Subcutaneous abdominal adipose tissue (tissue), 5 donors: ENCODE measurements around the gene IGFL3.
"Not testable (repeated sequence)": the region's sequence is repeated elsewhere in the genome, so short reads cannot be mapped to it uniquely, and the experiment has no call there.

Source experiments
- H3K27ac ChIP-seq: one replicate; pipeline ENCODE4 v1.7.0; 2013; ENCODE audit warnings: low read depth, mild to moderate bottlenecking, inconsistent platforms, low read length, moderate library complexity
- H3K27me3 ChIP-seq, 5 donors: one replicate each; pipeline ENCODE4 v1.7.0; 2013; ENCODE audit warnings: low read length in 5 of 5, inconsistent platforms in 1 of 5; ENCODE audit not compliant: control insufficient read depth in 5 of 5, insufficient read depth in 4 of 5
- H3K36me3 ChIP-seq, 5 donors: one replicate each; pipeline ENCODE4 v1.7.0; 2013; ENCODE audit warnings: low read length in 5 of 5; ENCODE audit not compliant: control insufficient read depth in 5 of 5, insufficient read depth in 5 of 5
- H3K4me1 ChIP-seq, 5 donors: one replicate each; pipeline ENCODE4 v1.7.0; 2013; ENCODE audit warnings: low read length in 5 of 5, mild to moderate bottlenecking in 3 of 5, moderate library complexity in 1 of 5; ENCODE audit not compliant: control insufficient read depth in 5 of 5, insufficient read depth in 5 of 5
- H3K4me3 ChIP-seq, 5 donors: one replicate each; pipeline ENCODE4 v1.7.0; 2013; ENCODE audit warnings: low read length in 5 of 5, low read depth in 1 of 5
- H3K9ac ChIP-seq, 5 donors: one replicate each; pipeline ENCODE4 v1.7.0; 2013; ENCODE audit warnings: low read length in 5 of 5, mild to moderate bottlenecking in 4 of 5, moderate library complexity in 3 of 5
- H3K9me3 ChIP-seq, 5 donors: one replicate each; pipeline ENCODE4 v1.7.0; 2013; ENCODE audit warnings: low read length in 5 of 5; ENCODE audit not compliant: control insufficient read depth in 5 of 5
- donor health status: healthy.
- donor health status: healthy.
- donor health status: healthy.
- donor health status: healthy.
- donor health status: healthy.

IGFL3 gene

GRCh38 chr19:46124638-46125115 is at the start of gene IGFL3:
TSS of gene IGFL3 (minus strand) at chr19:46124688. CDS start at chr19:46124649, 39 bp downstream.
- Histone ChIP-seq H3K27ac (no peak within 1 kb of the TSS), H3K4me3 (no peak within 1 kb of the TSS), H3K9me3 (peaks cover 0 to 4% (median 0%) of the 10 kb centered on the region in 5 donors)

DNA sequence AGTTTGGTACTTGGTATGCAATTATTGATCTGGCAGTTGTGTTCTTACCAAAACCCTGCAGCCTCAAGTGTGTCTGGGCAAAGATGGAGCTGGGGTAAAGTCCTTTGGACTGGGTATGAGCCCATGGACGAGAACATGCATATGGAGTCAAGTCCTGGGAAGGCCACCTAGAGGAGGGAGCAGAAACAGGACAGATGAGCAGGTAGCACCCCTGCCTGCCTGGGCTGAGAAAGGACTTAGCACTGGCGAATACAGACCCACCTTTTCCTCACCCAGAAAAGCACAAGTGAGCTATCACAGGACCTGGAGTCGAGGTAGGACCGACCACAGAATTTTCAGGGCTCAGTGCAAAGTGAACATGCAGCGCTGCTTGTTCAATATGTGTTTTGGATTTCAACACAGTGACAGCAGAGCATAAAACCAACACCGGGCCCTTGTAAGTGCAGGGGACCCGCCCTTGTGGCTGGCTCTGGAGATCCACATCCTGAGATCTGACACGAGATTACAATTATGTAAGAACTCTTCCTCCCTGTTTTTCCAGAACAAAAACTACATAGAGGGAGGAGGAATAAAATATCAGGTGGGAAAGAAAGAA is 49.5 kb upstream of the IGFL3 start:
- Histone ChIP-seq H3K4me1 (no peaks in the 10 kb centered on the region), H3K9me3 (peaks cover 0 to 5% (median 0%) of the 10 kb centered on the region in 5 donors), H3K27ac (no peak overlapping the region), H3K9ac (no peak overlapping the region), H3K4me3 (no peak overlapping the region), H3K36me3 (no peaks in the 10 kb centered on the region), H3K27me3 (peaks cover 0 to 19% (median 10%) of the 10 kb centered on the region in 5 donors)

More at GRCh38 chr19:46124638-46125115, at the start of gene IGFL3:
- H3K9ac ChIP-seq, result no peak within 1 kb of the TSS
- no peaks in the 10 kb centered on the region for H3K36me3 ChIP-seq
- H3K4me1 ChIP-seq, result peaks cover 0 to 4% (median 0%) of the 10 kb centered on the region in 5 donors
- H3K27me3 ChIP-seq, result peaks cover 0 to 4% (median 3%) of the 10 kb centered on the region in 5 donors

DNA sequence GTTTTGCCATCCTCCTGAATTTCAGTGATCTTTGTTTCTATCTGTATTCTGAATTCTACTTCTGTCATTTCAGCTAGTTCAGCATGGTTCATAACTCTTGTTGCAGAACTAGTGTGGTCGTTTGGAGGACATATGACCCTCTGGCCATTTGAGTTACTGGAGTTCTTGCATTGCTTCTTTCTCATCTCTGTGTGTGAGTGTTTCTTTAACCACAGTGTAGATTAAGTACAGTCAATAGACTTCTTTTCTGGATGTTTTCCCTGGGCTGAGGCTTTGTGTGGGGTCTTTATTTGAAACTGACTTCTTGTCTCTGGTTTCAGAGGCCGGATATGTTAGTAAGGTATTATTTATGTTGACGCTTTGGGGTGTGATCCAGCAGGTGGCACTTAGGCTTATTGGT is 38.2 kb upstream of the IGFL3 start:
- Histone ChIP-seq H3K36me3 (no peaks in the 10 kb centered on the region), H3K4me3 (no peak overlapping the region), H3K4me1 (no peaks in the 10 kb centered on the region), H3K9ac (no peak overlapping the region), H3K9me3 (peaks cover 6 to 18% (median 9%) of the 10 kb centered on the region in 5 donors), H3K27me3 (peaks cover 0 to 22% (median 7%) of the 10 kb centered on the region in 5 donors), H3K27ac (no peak overlapping the region)

- not testable (repeated sequence) for H3K4me3 ChIP-seq, H3K27ac ChIP-seq, H3K9ac ChIP-seq, H3K36me3 ChIP-seq, H3K4me1 ChIP-seq
- peaks cover 6 to 18% (median 9%) of the 10 kb centered on the region in 5 donors for H3K9me3 ChIP-seq
- peaks cover 0 to 20% (median 7%) of the 10 kb centered on the region in 5 donors for H3K27me3 ChIP-seq
These were observed 37.3 kb upstream of the IGFL3 start for GRCh38 chr19:46161642-46162257.

DNA sequence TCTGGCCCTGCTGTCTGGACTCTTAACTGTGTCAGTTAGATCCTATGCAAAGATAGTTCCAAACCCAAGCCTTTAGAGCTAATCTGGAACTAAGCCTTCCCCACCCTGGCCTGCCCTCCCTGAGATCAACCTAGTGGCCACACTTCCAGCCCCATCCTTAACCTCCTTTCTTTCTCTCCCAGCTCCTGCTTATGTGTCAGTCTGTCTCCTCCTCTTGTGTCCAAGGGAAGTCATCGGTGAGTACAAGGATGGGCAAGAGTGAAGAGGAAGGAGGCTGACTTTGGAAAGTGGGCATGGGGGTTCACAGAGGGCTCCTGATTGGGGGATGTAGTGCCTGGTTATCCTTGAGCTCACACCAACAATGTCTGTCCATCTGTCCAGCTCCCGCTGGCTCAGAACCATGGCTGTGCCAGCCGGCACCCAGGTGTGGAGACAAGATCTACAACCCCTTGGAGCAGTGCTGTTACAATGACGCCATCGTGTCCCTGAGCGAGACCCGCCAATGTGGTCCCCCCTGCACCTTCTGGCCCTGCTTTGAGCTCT is 35.8 kb upstream of the IGFL3 start:
- Histone ChIP-seq H3K4me3 (no peak overlapping the region), H3K27ac (no peak overlapping the region), H3K9ac (no peak overlapping the region), H3K27me3 (peaks cover 0 to 16% (median 2%) of the 10 kb centered on the region in 5 donors), H3K9me3 (peaks cover 6 to 18% (median 9%) of the 10 kb centered on the region in 5 donors), H3K36me3 (no peaks in the 10 kb centered on the region), H3K4me1 (no peaks in the 10 kb centered on the region)

- peaks cover 6 to 18% (median 9%) of the 10 kb centered on the region in 5 donors for H3K9me3 ChIP-seq
- H3K27me3 ChIP-seq, result peaks cover 0 to 22% (median 0%) of the 10 kb centered on the region in 5 donors
- no peaks in the 10 kb centered on the region for H3K4me1 ChIP-seq
- H3K27ac ChIP-seq, result no peak overlapping the region
- no peaks in the 10 kb centered on the region for H3K36me3 ChIP-seq
- no peak overlapping the region for H3K4me3 ChIP-seq
- H3K9ac ChIP-seq, result no peak overlapping the region
These were observed 35.1 kb upstream of the IGFL3 start for GRCh38 chr19:46159418-46160232.

- H3K4me1 ChIP-seq, result no peaks in the 10 kb centered on the region
- H3K9ac ChIP-seq, result no peak overlapping the region
- peaks cover 0 to 13% (median 3%) of the 10 kb centered on the region in 5 donors for H3K27me3 ChIP-seq
- no peak overlapping the region for H3K4me3 ChIP-seq
- no peak overlapping the region for H3K27ac ChIP-seq
- H3K36me3 ChIP-seq, result no peaks in the 10 kb centered on the region
- no peaks in the 10 kb centered on the region for H3K9me3 ChIP-seq
These were observed 30.7 kb upstream of the IGFL3 start for GRCh38 chr19:46155237-46155636.

DNA sequence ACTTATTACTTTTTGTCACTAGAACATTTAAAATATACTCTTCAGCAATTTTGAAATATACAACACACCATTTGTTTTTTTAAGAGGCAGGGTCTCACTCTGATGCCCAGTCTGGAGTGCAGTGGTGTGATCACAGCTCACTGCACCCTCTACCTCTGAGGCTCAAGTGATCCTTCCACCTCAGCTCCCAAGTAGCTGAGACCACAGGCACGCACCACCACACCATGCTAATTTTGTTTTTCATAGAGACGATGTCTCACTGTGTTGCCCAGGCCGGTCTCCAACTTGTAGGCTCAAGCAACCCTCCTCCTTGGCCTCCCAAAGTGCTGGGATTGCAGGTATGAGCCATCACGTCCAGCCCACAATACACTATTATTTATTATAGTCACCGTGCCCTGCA is 26.1 kb upstream of the IGFL3 start:
- H3K27me3 ChIP-seq, result peaks cover 0 to 21% (median 6%) of the 10 kb centered on the region in 5 donors
- no peak overlapping the region for H3K27ac ChIP-seq
- no peaks in the 10 kb centered on the region for H3K36me3 ChIP-seq
- H3K9ac ChIP-seq, result no peak overlapping the region
- peaks cover 0 to 2% (median 0%) of the 10 kb centered on the region in 5 donors for H3K4me1 ChIP-seq
- no peaks in the 10 kb centered on the region for H3K9me3 ChIP-seq
- no peak overlapping the region for H3K4me3 ChIP-seq

GRCh38 chr19:46147791-46148288 is 23.4 kb upstream of the IGFL3 start, which contains the start of gene IGFL2:
TSS of gene IGFL2 (plus strand) at chr19:46148238. CDS start at chr19:46148279, 41 bp downstream.
- peaks cover 0 to 16% (median 6%) of the 10 kb centered on the region in 5 donors for H3K27me3 ChIP-seq
- no peaks in the 10 kb centered on the region for H3K36me3 ChIP-seq
- no peak within 1 kb of the TSS for H3K27ac ChIP-seq
- H3K9ac ChIP-seq, result no peak within 1 kb of the TSS
- H3K4me3 ChIP-seq, result no peak within 1 kb of the TSS
- peaks cover 0 to 2% (median 0%) of the 10 kb centered on the region in 5 donors for H3K4me1 ChIP-seq
- no peaks in the 10 kb centered on the region for H3K9me3 ChIP-seq
